GM12801 (cell line): ENCODE data around the gene IL1B.

ENCODE experiments used
- CTCF ChIP-seq: IDR thresholded peaks from one replicate; pipeline ENCODE4 v1.5.1; 2011; ENCODE audit warnings: control low read depth; ENCODE audit not compliant: insufficient read length; ENCODE audit errors: extremely low read depth

Gene IL1B

DNA sequence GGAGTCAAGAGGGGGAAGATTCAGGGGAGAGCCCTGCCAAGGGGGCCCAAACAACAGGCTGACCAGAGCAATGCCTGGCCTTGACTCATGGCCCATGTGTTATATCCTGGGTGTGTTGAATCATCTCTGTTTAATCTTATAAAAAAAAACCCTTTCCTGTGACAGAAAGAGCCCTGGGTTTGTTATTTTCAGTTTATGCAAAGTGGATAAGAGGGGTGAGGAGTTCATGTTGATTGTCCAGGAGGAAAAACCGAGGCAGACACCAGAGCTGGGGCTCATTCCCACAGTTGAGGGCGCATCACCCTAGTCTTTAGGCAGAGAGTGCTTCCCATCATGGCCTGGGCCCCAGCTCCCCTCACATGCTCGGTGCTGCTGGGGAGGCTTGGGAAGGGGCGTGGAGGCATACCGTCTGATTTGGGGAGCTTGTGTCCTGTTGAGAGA lies 43.5 kb upstream of the IL1B start:
- TF ChIP-seq CTCF = no peak

DNA sequence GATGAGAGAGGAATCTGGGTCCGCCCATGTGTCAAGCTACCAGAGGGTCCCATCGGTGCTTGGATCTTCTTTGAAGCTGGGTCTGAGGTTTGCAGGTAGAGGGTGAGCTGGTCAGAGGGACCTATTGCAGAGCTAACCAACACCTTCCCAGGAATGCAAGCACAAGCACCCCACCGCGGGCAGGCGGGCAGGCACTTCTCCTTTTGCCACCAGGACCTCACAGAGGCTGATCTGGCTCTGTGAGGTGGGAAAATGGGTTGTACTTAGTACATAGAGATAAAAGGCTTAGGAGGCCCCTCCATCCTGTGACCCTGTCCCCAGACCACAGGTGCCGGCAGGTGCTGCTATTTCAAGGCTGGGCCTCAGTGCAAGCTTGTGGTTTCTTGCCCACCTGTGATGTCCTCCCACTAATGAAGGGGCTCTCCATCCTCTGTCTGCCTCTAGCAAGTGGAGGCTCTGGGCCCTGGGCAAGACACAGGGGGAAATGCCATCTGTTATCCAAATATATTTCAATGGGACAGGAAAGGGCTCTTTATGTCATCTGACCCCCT lies 43.0 kb upstream of the IL1B start:
- TF ChIP-seq CTCF = no peak

- no peak for TF ChIP-seq CTCF
Measured at GRCh38 chr2:112877423-112877822, 40.8 kb upstream of the IL1B start.

DNA sequence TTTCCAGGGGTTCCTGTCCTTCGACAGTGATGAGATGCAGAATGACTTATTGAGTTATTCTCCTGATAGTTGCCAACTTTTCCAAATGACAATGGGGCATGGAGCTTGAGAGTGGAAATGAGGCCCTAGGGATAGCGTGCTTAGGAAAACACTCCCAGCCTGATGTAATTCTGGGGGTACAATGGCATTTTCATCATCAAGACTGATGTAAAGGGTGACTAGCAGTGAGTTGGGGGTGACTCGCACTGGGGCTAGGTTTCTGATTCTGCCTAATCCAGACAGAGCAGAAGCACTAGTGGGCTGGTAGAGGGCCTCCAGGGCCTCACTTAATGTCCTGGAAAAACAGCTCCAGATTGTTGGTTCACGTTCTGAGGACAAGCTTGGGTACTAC lies 40.4 kb upstream of the IL1B start:
- no peak for TF ChIP-seq CTCF

DNA sequence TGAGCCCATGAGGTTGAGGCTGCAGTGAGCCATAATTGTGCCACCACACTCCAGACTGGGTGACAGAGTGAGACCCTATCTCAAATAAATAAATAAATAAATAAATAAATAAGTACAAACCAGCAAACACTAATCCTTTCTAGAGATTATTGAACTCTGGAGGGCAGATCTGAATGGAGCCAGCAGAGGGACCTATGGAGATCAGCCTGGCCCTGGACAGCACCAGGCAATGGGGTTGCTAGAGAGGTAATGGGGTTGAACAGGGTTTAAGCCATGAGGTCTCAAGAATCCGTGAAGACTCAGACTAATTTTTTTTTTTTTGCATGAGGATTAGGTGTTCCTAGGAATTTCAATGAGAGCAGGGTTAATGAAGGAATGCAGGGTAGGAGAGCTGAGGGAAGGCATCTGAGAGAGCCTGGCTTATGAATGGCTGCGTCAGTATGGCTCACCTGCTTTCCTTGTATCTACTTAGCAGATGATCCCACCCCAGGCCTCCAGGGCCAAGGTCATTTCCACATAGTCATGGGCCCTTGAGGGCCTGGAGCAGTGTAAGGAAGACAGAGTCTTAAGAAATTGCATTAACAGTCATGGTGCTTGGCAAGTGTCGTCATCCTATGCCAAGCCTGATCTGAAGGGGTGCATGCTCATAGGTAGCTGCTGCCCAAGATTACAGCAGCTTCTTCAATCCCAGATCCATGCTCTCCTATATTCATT lies 39.8 kb upstream of the IL1B start:
- TF ChIP-seq CTCF = no peak

DNA sequence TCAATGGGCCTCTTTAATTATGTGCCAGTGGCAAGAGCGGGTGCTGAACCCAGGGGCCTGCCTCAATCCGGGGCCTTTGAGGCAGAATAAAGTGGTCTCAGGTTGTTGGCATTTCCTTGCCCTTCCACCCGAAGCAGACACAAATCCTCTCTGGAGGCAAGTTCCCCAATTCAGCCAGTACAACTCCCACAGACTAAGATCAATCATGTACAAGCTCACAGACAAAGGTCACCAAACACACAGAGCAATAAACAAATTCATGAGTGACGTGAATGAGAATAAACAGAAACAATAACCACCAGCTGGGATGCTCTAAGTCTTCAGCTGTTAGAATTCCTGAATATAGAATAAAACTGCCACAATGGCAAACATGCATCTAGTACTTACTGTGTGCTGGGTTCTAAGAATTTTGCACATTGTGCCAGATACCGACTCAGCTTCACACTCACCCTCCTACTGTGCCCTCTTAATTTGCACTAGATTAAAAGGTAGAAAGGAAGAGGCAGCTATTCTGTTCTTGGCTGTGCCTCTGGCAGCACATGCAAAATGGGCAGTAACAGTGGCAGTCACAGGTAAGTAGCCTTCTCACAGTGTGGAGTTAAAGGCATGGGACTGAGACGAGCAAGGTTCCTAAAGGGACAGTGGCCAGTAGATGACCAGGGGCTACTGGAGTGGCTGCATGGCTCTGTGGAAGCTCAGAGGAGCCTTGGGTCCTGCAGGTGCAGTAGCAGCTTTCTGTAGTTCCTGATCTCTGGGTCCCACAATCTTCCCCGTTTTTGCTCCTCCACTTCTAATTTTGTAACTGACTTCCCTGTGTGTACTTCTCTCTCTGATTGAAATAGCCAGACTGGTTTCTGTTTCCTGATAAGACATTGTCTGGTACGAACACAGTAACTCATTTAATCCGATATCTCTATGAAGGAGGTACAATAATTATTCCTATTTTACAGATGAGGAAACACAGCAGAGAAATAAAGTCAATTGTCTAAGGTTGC lies 34.6 kb upstream of the IL1B start:
- no peak for TF ChIP-seq CTCF

GRCh38 chr2:112869258-112869842 lies 32.8 kb upstream of the IL1B start:
- no peak for TF ChIP-seq CTCF
